Karpas-422 (cell line): Measurements from ENCODE around the gene PHTF1. TPM values are rescaled to one million over a fixed set of nuclear protein-coding genes. Genes with fewer than 3 reads are reported as not detected.

Source experiments
- DNase-seq: peaks from one replicate; pipeline ENCODE4 v3.0.0-alpha.2; 2015
- H2AFZ ChIP-seq: fragments of 200-600 bp; sonication (generic); 2 replicates; pipeline ENCODE4 v1.6.1; 2014; ENCODE audit warnings: antibody characterized with exemption, low read length, mixed read lengths
- H3K27ac ChIP-seq: fragments of 200-600 bp; sonication (generic); 2 replicates; pipeline ENCODE4 v1.5.1; 2014; ENCODE audit warnings: mild to moderate bottlenecking, low read length, moderate library complexity
- H3K27me3 ChIP-seq: fragments of 200-600 bp; sonication (generic); 2 replicates; pipeline ENCODE4 v1.6.1; 2014; ENCODE audit warnings: low read length, mixed read lengths
- H3K36me3 ChIP-seq: fragments of 200-600 bp; sonication (generic); 2 replicates; pipeline ENCODE4 v1.6.1; 2014; ENCODE audit warnings: low read length, mixed read lengths; ENCODE audit not compliant: insufficient read depth
- H3K4me1 ChIP-seq: fragments of 200-600 bp; sonication (generic); 2 replicates; pipeline ENCODE4 v1.6.1; 2014; ENCODE audit warnings: mild to moderate bottlenecking, low read length, mixed read lengths
- H3K4me2 ChIP-seq: fragments of 200-600 bp; sonication (generic); 2 replicates; pipeline ENCODE4 v1.6.1; 2014; ENCODE audit warnings: low read length, low read depth, mild to moderate bottlenecking; ENCODE audit not compliant: poor library complexity, severe bottlenecking
- H3K4me3 ChIP-seq: fragments of 200-600 bp; sonication (generic); 2 replicates; pipeline ENCODE4 v1.5.1; 2014; ENCODE audit warnings: mild to moderate bottlenecking, antibody characterized with exemption, low read length, mixed read lengths
- H3K79me2 ChIP-seq: fragments of 200-600 bp; sonication (generic); 2 replicates; pipeline ENCODE4 v1.6.1; 2014; ENCODE audit warnings: mild to moderate bottlenecking, low read length, mixed read lengths
- H3K9ac ChIP-seq: fragments of 200-600 bp; sonication (generic); 2 replicates; pipeline ENCODE4 v1.6.0; 2014; ENCODE audit warnings: low read length
- H3K9me2 ChIP-seq: fragments of 200-600 bp; sonication (generic), shearing (Covaris generic); replicated peaks from 2 replicates; pipeline ENCODE4 v1.6.0; 2014; ENCODE audit warnings: mild to moderate bottlenecking, low read length, moderate library complexity; ENCODE audit not compliant: insufficient read depth
- H3K9me3 ChIP-seq: fragments of 300-700, 200-600 bp; sonication (generic); 2 replicates; pipeline ENCODE4 v1.6.1; 2014; ENCODE audit warnings: low read length, mixed read lengths
- H4K20me1 ChIP-seq: fragments of 200-600 bp; sonication (generic); 2 replicates; pipeline ENCODE4 v1.6.1; 2014; ENCODE audit warnings: mild to moderate bottlenecking, antibody characterized with exemption, low read length, low read depth; ENCODE audit not compliant: insufficient read depth
- total RNA-seq: library from RNA; depleted of rRNA; stranded (reverse); fragments of >200 nt; shearing (Covaris generic); gene quantifications from 2 replicates; pipeline ENCODE4 v1.2.3, GENCODE V29; 2014; ENCODE audit warnings: low replicate concordance; rRNA removed

Gene PHTF1
- total RNA-seq: 45.1 and 53.1 TPM in 2 replicates

DNA sequence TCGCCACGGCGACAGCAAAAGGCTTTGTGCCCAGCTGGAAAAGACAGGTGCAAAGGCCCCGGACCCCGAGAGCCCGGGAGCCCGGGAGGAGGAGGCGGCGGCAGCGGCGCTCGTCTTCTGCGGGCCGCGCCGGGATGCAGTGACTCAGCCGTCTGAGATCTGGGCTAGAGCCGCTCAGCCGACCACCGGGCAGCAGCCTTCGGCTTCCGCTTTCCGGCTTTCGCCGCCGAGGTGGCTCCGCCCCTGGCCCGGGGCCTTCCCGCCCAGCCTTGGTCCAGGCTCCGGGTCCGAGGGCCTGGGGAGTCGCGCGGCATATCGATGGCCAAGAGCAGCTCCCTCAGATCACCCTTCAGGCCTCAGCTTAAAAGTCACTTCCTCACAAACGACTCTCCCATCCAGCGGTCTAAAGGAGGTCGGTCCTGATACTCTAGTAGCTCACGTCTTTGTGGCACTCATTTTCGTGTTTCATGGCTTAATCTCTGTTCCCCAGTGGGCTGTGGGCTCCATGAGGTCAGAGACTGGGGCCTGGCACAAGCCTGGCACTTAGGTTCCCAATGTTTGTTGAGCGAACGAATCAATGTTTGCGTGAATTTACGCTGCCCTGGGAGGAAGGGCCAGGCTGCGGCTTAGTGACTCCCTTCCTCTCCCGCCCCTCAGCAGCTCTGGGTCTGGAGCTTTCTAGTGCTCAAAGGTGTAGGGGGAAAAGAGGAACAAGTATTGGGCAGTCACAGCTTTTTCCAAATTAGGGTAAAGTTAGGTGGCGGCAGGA, at the start of gene PHTF1:
PHTF1 (minus strand) TSS at position 154 of the 769 bp plus-strand sequence. CDS start 783 bp downstream, outside the sequence.
- H2AFZ ChIP-seq: peak within 1 kb of the TSS; percentile 92
- no peaks in the 10 kb centered on the region for H3K27me3 ChIP-seq
- H3K4me3 ChIP-seq: peak within 1 kb of the TSS; percentile 84
- H3K4me1 ChIP-seq: peaks cover 44% of the 10 kb centered on the region
- no peaks in the 10 kb centered on the region for H3K9me3 ChIP-seq
- no peaks in the 10 kb centered on the region for H4K20me1 ChIP-seq
- H3K4me2 ChIP-seq: peak within 1 kb of the TSS; percentile 95
- peaks cover 23% of the 10 kb centered on the region for H3K36me3 ChIP-seq
- peaks cover 45% of the 10 kb centered on the region for H3K79me2 ChIP-seq
- no peaks in the 10 kb centered on the region for H3K9me2 ChIP-seq
- DNase-seq: peak; percentile 91
- H3K27ac ChIP-seq: peak within 1 kb of the TSS; percentile 89
- peak within 1 kb of the TSS; percentile 97 for H3K9ac ChIP-seq

DNA sequence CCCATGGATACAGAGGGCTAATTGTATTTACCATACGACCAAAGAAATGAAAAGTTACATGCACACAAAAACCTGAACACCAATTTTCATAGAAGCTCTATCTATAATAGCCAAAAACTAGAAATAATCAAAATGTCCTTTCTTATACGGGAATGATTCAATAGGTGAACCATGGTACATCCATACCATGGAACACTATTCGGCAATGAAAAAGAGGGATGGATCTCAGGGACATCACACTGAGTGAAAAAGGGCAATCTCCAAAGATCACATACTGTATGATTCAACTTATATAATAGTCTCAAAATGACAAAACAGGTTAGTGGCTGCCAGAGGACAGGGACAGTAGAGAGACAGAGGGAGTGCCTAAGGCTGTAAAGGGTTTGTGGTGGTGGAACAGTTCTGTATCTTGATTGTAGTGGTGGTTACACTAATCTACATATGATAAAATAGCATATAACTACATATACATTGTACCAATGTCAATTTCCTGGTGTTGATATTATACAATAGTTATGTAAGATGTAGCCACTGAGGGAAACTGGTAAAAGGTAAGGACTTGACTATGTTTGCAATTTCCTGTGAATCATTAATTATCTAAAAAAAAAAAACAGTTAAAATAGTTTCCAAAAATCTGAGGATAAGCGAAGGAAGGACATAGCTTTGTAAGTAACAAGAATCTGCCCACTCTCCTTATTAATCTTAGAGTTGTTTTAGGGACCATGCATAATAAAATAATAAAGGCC, 49.3 kb upstream of the PHTF1 start:
- Histone ChIP-seq H4K20me1 (0 out of 2 replicates have a peak, but pooled peaks cover 6% of the 10 kb centered on the region), H2AFZ (no peak overlapping the region), H3K4me1 (peaks cover 33% of the 10 kb centered on the region), H3K27me3 (no peaks in the 10 kb centered on the region), H3K36me3 (0 out of 2 replicates have a peak, but pooled peaks cover 5% of the 10 kb centered on the region), H3K9me2 (no peaks in the 10 kb centered on the region), H3K4me3 (0 out of 2 replicates have a peak overlapping the region, but pooled peaks have one; percentile 7), H3K4me2 (peak overlapping the region; percentile 90), H3K9ac (no peak overlapping the region), H3K27ac (no peak overlapping the region), H3K9me3 (no peaks in the 10 kb centered on the region), H3K79me2 (peaks cover 80% of the 10 kb centered on the region)
- DNase-seq: no peak

DNA sequence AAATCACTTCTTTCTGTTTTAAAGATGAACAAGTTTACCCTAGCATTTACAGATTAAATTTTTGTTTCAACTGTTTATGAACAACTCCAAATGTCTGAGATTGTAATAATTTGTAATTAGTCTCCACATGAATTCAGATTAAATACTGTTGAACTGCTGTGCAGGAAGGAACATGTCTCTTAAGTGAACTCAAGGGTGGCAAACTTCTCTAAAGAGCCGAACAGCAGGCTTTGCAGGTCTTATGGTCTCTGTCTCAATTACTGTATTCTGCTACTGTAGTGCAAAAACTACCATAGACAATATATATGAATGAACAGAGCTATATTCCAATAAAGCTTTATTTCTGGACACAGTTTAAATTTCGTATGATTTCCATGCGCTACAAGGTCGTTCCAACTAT, 46.4 kb upstream of the PHTF1 start:
- 0 out of 2 replicates have a peak, but pooled peaks cover 5% of the 10 kb centered on the region for H3K36me3 ChIP-seq
- H4K20me1 ChIP-seq: 0 out of 2 replicates have a peak, but pooled peaks cover 6% of the 10 kb centered on the region
- H3K4me1 ChIP-seq: peaks cover 22% of the 10 kb centered on the region
- H3K9me2 ChIP-seq: no peaks in the 10 kb centered on the region
- no peaks in the 10 kb centered on the region for H3K27me3 ChIP-seq
- no peaks in the 10 kb centered on the region for H3K9me3 ChIP-seq
- no peak overlapping the region for H3K4me2 ChIP-seq
- DNase-seq: no peak
- no peak overlapping the region for H3K27ac ChIP-seq
- H3K9ac ChIP-seq: no peak overlapping the region
- no peak overlapping the region for H3K4me3 ChIP-seq
- H2AFZ ChIP-seq: no peak overlapping the region
- H3K79me2 ChIP-seq: peaks cover 98% of the 10 kb centered on the region

DNA sequence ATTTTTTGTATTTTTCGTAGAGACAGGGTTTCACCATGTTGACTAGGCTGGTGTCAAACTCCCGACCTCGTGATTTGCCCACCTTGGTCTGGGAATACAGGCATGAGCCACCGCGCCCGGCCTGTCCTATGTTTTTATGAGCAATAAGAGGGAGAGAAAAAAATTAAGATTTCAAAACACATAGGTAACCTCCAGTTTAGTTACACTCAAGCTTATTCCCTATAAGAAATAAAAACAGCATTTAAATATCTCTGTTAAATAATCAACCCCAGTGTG, 45.9 kb upstream of the PHTF1 start:
- Histone ChIP-seq H3K4me3 (no peak overlapping the region), H3K4me2 (no peak overlapping the region), H3K36me3 (0 out of 2 replicates have a peak, but pooled peaks cover 5% of the 10 kb centered on the region), H2AFZ (no peak overlapping the region), H4K20me1 (0 out of 2 replicates have a peak, but pooled peaks cover 6% of the 10 kb centered on the region), H3K9me2 (no peaks in the 10 kb centered on the region), H3K4me1 (peaks cover 19% of the 10 kb centered on the region), H3K79me2 (peaks cover 98% of the 10 kb centered on the region), H3K9ac (no peak overlapping the region), H3K27ac (no peak overlapping the region), H3K9me3 (no peaks in the 10 kb centered on the region), H3K27me3 (no peaks in the 10 kb centered on the region)
- DNase-seq: no peak

DNA sequence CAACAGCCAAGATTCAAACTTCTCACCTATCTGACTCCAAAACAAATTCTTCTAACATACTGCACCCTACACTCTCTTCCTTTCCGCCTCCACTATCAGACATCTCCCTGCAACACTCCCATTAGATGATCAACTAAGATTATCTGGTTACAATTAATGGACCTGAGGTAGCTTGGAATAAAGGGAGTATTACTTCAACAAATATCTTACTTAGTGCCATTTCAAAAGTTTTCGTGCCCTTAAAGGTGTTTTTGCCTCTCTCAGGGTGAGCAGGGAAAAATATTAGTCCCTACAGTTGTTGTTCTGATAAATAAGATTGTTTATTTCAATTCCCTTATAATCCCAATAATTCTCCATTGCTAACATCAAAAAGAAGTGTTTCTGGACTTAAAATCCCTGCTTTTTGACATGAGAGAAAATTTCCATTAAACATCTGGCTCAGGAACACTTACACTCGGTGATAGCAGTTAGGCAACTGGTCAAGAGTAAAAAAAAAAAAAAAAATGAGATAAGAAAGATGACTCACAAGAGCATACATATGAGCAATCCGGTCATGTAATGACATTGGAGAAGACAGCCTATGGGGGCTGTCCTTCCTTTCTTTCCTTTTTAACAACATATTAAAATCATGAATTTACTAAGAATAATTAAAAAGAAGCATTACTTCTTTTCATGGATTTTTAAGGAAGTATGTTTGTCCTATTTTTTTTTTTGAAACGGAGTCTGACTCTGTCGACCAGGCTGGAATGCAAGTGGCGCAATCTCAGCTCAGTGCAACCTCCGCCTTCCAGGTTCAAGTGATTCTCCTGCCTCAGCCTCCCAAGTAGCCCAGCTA, 45.4 kb upstream of the PHTF1 start:
- H3K9me3 ChIP-seq: no peaks in the 10 kb centered on the region
- no peaks in the 10 kb centered on the region for H3K27me3 ChIP-seq
- peaks cover 13% of the 10 kb centered on the region for H3K4me1 ChIP-seq
- H3K79me2 ChIP-seq: peaks cover 98% of the 10 kb centered on the region
- 0 out of 2 replicates have a peak, but pooled peaks cover 5% of the 10 kb centered on the region for H3K36me3 ChIP-seq
- 0 out of 2 replicates have a peak, but pooled peaks cover 6% of the 10 kb centered on the region for H4K20me1 ChIP-seq
- no peaks in the 10 kb centered on the region for H3K9me2 ChIP-seq
- no peak for DNase-seq
- H3K27ac ChIP-seq: no peak overlapping the region
- H3K4me3 ChIP-seq: no peak overlapping the region
- H3K9ac ChIP-seq: no peak overlapping the region
- H2AFZ ChIP-seq: no peak overlapping the region
- no peak overlapping the region for H3K4me2 ChIP-seq

DNA sequence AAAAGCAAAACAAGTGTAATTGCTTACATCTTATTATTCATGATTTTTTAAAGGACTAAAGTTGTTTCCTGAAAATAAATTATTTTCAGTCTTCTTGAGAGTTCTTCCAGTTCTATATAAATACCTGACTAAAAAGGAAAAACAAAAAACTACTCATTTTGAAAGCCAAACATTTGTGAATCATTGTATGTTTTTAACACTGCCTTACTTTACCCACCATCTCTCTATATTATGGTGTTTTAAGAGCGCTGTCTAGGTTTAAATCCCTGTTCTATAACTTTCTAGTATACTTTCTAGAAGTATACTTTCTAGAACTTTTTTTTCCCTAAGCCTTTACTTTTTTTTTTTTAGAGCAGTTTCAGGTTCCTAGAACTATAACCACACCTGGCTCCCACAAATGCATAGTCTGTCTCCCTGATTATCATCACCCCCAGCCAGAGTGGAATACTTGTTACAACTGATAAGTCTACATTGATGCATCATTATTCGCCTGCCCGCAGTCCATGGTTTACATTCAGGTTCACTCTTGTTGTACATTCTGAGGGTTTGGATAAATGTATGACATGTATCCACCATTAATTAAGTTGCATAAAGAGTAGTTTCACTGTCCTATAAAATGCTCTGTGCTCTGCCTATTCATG, 43.2 kb upstream of the PHTF1 start:
- H3K4me3 ChIP-seq: no peak overlapping the region
- peaks cover 16% of the 10 kb centered on the region for H3K4me1 ChIP-seq
- H3K27ac ChIP-seq: no peak overlapping the region
- H3K27me3 ChIP-seq: no peaks in the 10 kb centered on the region
- H3K79me2 ChIP-seq: peaks cover 97% of the 10 kb centered on the region
- peaks cover 4% of the 10 kb centered on the region; the same call in 1 of the 2 replicates for H3K36me3 ChIP-seq
- no peak overlapping the region for H3K4me2 ChIP-seq
- no peaks in the 10 kb centered on the region for H3K9me2 ChIP-seq
- no peaks in the 10 kb centered on the region for H3K9me3 ChIP-seq
- DNase-seq: no peak
- H4K20me1 ChIP-seq: 0 out of 2 replicates have a peak, but pooled peaks cover 6% of the 10 kb centered on the region
- no peak overlapping the region for H2AFZ ChIP-seq
- no peak overlapping the region for H3K9ac ChIP-seq

DNA sequence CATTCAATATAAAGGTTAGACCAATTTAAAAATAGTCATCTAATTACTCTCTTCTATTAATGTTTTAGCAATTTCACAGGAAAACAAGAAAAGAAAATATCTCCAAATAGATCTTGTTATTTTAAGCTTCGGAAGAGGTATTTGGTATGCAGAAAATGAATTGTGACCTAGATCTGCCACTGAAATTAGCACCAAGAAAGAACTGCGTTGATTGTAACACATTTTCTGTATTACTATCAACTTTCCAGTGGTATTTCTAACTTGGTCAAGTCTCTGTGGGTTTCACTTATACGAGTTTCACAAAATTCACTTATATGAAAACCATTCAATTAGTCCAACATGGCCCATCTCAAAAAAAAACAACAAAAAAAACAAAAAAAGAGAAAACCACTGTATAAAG, 41.2 kb upstream of the PHTF1 start:
- no peak overlapping the region for H3K27ac ChIP-seq
- no peak overlapping the region for H3K4me2 ChIP-seq
- no peaks in the 10 kb centered on the region for H3K9me3 ChIP-seq
- no peak for DNase-seq
- H3K9ac ChIP-seq: no peak overlapping the region
- peaks cover 13% of the 10 kb centered on the region; the same call in 1 of the 2 replicates for H3K36me3 ChIP-seq
- H3K4me1 ChIP-seq: peaks cover 17% of the 10 kb centered on the region
- no peaks in the 10 kb centered on the region for H3K27me3 ChIP-seq
- no peaks in the 10 kb centered on the region for H3K9me2 ChIP-seq
- H3K4me3 ChIP-seq: no peak overlapping the region
- H4K20me1 ChIP-seq: 0 out of 2 replicates have a peak, but pooled peaks cover 6% of the 10 kb centered on the region
- no peak overlapping the region for H2AFZ ChIP-seq
- peaks cover 91% of the 10 kb centered on the region for H3K79me2 ChIP-seq
